Left lobe of liver (tissue), 2 donors: ENCODE results near the gene PCDHGA7. TPM values are rescaled to one million over a fixed set of nuclear protein-coding genes. Genes with fewer than 3 reads are reported as not detected.
"Not testable (repeated sequence)": the region's sequence is repeated elsewhere in the genome, so short reads cannot be mapped to it uniquely, and the experiment has no call there.

ENCODE experiments used
- ATAC-seq: fragments of 200-7000 bp; cut with Tn5 transposase; one replicate; pipeline ENCODE4 v1.9.1; 2020; ENCODE audit warnings: mild to moderate bottlenecking, moderate library complexity
- DNase-seq: peaks from one replicate; pipeline ENCODE4 v3.0.0-alpha.2; 2020; ENCODE audit warnings: low spot score
- total RNA-seq: library from RNA; stranded (reverse); gene quantifications from one replicate; pipeline ENCODE4 v1.2.1, GENCODE V29; 2021
- donor health status: DM: no; HTN: no; CAD: no; lungs with moderate emphysema.
- donor health status: DM: no; HTN: yes; CAD: no.

PCDHGA7 gene
- total RNA-seq, 1 donor from 2014 or later = 0.33 TPM

GRCh38 chr5:141366016-141366896 is 16.3 kb upstream of the PCDHGA7 start:
- no peak for ATAC-seq
- no peak for DNase-seq

GRCh38 chr5:141369994-141370848 is 12.3 kb upstream of the PCDHGA7 start, which contains the start of gene PCDHGB3:
TSS of gene PCDHGB3 (plus strand) at chr5:141370242. CDS start at chr5:141370395, 153 bp downstream.
- peak; percentile 90 for ATAC-seq
- peak; percentile 44 for DNase-seq

GRCh38 chr5:141371572-141372475 is 10.7 kb upstream of the PCDHGA7 start:
- ATAC-seq (no peak), DNase-seq (no peak)

- no peak for ATAC-seq
Observed at GRCh38 chr5:141373673-141374317, 8.7 kb upstream of the PCDHGA7 start, which contains the start of gene PCDHGA6. TSS of gene PCDHGA6 (plus strand) at chr5:141373891. CDS start at chr5:141374084, 193 bp downstream.

GRCh38 chr5:141374627-141375026 is 7.9 kb upstream of the PCDHGA7 start:
- DNase-seq (no peak), ATAC-seq (no peak)

More at GRCh38 chr5:141373673-141374317, 8.7 kb upstream of the PCDHGA7 start, which contains the start of gene PCDHGA6:
- DNase-seq = no peak

- not testable (repeated sequence) for ATAC-seq, DNase-seq
Observed at GRCh38 chr5:141375444-141376155, 6.9 kb upstream of the PCDHGA7 start.

GRCh38 chr5:141383345-141383744 is 803 bp downstream of the PCDHGA7 start:
- no peak for DNase-seq
- no peak for ATAC-seq

- DNase-seq = no peak
- ATAC-seq = no peak
Observed at GRCh38 chr5:141384471-141385267, 2.1 kb downstream of the PCDHGA7 start.

GRCh38 chr5:141387557-141388311 is 5.2 kb downstream of the PCDHGA7 start, which contains the start of gene PCDHGB4:
TSS of gene PCDHGB4 (plus strand) at chr5:141387698. CDS start at chr5:141387885, 187 bp downstream.
- peak; percentile 97 for ATAC-seq
- DNase-seq = not testable (repeated sequence)

GRCh38 chr5:141388661-141389060 is 6.1 kb downstream of the PCDHGA7 start:
- DNase-seq (no peak), ATAC-seq (no peak)

- ATAC-seq = no peak
- no peak for DNase-seq
Observed at GRCh38 chr5:141389153-141390042, 6.9 kb downstream of the PCDHGA7 start.

GRCh38 chr5:141392429-141393198 is 10.1 kb downstream of the PCDHGA7 start, which contains the start of gene PCDHGA8:
TSS of gene PCDHGA8 (plus strand) at chr5:141392633. CDS start at chr5:141392814, 181 bp downstream.
- ATAC-seq (no peak), DNase-seq (no peak)

GRCh38 chr5:141393267-141393666 is 10.7 kb downstream of the PCDHGA7 start:
- DNase-seq (no peak), ATAC-seq (no peak)

GRCh38 chr5:141394401-141395187 is 12.1 kb downstream of the PCDHGA7 start:
- not testable (repeated sequence) for ATAC-seq, DNase-seq
